Measurements from ENCODE around the gene PLSCR1. TPM values are rescaled to one million over a fixed set of nuclear protein-coding genes. Genes with fewer than 3 reads are reported as not detected.
"Not testable (repeated sequence)": the region's sequence is repeated elsewhere in the genome, so short reads cannot be mapped to it uniquely, and the experiment has no call there.

The PLSCR1 gene
- total RNA-seq, 1 donor from 2014 or later: 87.2 TPM

GRCh38 chr3:146519810-146520209 is 24.6 kb downstream of the PLSCR1 start:
- intact Hi-C loops (cut with micrococcal nuclease): no loop called here

GRCh38 chr3:146517684-146518435 is 26.5 kb downstream of the PLSCR1 start:
- intact Hi-C loops (cut with micrococcal nuclease): no loop called here

- intact Hi-C loops (cut with micrococcal nuclease): loop anchor here (1.0 to 2.0 kb wide), 2 partner anchors 15 to 31 kb away; partner anchors contain the start of gene PLSCR1
Measured at GRCh38 chr3:146513386-146514051, 30.9 kb downstream of the PLSCR1 start.

- intact Hi-C loops (cut with micrococcal nuclease): loop anchor here (2.0 kb wide), 1 partner anchor 13 kb away; no protein-coding TSS in a partner anchor
Measured at GRCh38 chr3:146511402-146512134, 32.8 kb downstream of the PLSCR1 start.

GRCh38 chr3:146507331-146508120 is 36.9 kb downstream of the PLSCR1 start:
- intact Hi-C loops (cut with micrococcal nuclease): no loop called here

- intact Hi-C loops (cut with micrococcal nuclease): no loop called here
Measured at GRCh38 chr3:146505516-146505915, 38.9 kb downstream of the PLSCR1 start.

- intact Hi-C loops (cut with micrococcal nuclease): no loop called here
Measured at GRCh38 chr3:146504498-146505197, 39.8 kb downstream of the PLSCR1 start.

- intact Hi-C loops (cut with micrococcal nuclease): no loop called here
Measured at GRCh38 chr3:146503461-146504202, 40.8 kb downstream of the PLSCR1 start.

- intact Hi-C loops (cut with micrococcal nuclease): no loop called here
Measured at GRCh38 chr3:146502887-146503460, 41.4 kb downstream of the PLSCR1 start.

- intact Hi-C loops (cut with micrococcal nuclease): no loop called here
Measured at GRCh38 chr3:146501752-146502151, 42.7 kb downstream of the PLSCR1 start.

- intact Hi-C loops (cut with micrococcal nuclease): loop anchor here (2.0 kb wide), 1 partner anchor 13 kb away; no protein-coding TSS in a partner anchor
Measured at GRCh38 chr3:146499701-146500100, 44.7 kb downstream of the PLSCR1 start.

- intact Hi-C loops (cut with micrococcal nuclease): loop anchor here (1.0 to 2.0 kb wide), 2 partner anchors 15 to 46 kb away; partner anchors contain the start of gene PLSCR1
Measured at GRCh38 chr3:146498002-146498736, 46.2 kb downstream of the PLSCR1 start.

GRCh38 chr3:146497145-146497843 is 47.1 kb downstream of the PLSCR1 start:
- intact Hi-C loops (cut with micrococcal nuclease): not testable (repeated sequence)

GRCh38 chr3:146496726-146497125 is 47.7 kb downstream of the PLSCR1 start:
- intact Hi-C loops (cut with micrococcal nuclease): no loop called here

- intact Hi-C loops (cut with micrococcal nuclease): no loop called here
Measured at GRCh38 chr3:146496251-146496650, 48.2 kb downstream of the PLSCR1 start.

GRCh38 chr3:146493761-146494160 is 50.6 kb downstream of the PLSCR1 start:
- intact Hi-C loops (cut with micrococcal nuclease): no loop called here

- intact Hi-C loops (cut with micrococcal nuclease): no loop called here
Measured at GRCh38 chr3:146493221-146493620, 51.2 kb downstream of the PLSCR1 start.

- intact Hi-C loops (cut with micrococcal nuclease): no loop called here
Measured at GRCh38 chr3:146491303-146491702, 53.1 kb downstream of the PLSCR1 start.

Measured in T-helper 2 cell treated with Interferon-gamma antibody and Interleukin-4, amounts not matched to agents 100 ng/mL and 5 ng/mL, for 36 hours (primary cell).